ENCODE measurements around the gene PIM3. TPM values are rescaled to one million over a fixed set of nuclear protein-coding genes. Genes with fewer than 3 reads are reported as not detected.
A peak's percentile ranks its signal among the peaks of the same experiment; 100 is the strongest.

PIM3 gene
- total RNA-seq, 4 donors from 2014 or later = 103 to 202 (median 143) TPM

DNA sequence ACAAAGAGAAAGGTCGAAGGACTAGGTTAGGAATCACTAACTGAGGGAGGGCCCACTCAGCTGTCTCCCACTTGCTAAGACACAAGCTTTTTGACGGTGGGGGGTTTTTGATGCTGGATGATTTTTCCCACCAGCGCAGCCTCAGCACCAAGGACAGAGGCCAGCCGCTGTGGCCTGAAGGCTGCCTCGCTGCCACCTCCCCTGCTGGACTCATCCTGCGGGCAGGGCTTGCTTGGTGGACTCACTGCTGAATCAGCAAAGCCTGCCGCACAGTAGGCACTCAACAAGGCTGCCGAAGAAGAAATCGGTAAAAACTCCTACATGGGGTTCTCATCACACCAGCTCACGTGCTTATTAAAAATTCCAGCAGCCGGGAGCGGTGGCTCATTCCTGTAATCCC lies 45.0 kb upstream of the PIM3 start:
- Histone ChIP-seq H3K9me3 (no peaks in the 10 kb centered on the region), H3K27me3 (no peaks in the 10 kb centered on the region), H3K36me3 (peaks cover 26% of the 10 kb centered on the region), H3K4me3 (no peak overlapping the region), H3K4me1 (peaks cover 24% of the 10 kb centered on the region), H3K27ac (no peak overlapping the region)
- no peak for DNase-seq (ENCODE audit: low spot score in 2 of 2)
- TF ChIP-seq POLR2A (IDR thresholded peaks at IDR 0.05) = no peak
- no peak for TF ChIP-seq EP300 (IDR thresholded peaks at IDR 0.05)
- 87% methylated on average over 12 of the region's 12 CpGs for WGBS

DNA sequence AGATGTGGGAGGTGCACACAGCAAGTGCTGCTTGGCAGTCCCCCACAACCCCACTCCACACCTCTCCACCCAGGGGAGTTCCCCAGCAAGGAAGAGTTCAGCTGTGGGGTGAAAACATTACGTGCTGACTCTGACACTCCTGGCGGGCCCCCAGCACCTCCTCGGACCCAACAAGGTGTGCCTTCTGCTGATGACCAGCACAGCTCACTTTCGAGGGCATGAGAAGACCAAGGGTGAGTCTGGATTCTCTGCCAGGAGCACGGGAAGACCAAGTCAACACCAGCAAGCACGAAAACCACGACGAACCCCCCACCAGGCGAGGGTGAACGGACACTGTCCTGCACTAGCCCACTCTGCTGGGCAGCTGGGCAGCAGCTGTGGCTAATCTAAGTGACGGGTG lies 43.7 kb upstream of the PIM3 start:
- Histone ChIP-seq H3K36me3 (peaks cover 24% of the 10 kb centered on the region), H3K4me3 (no peak overlapping the region), H3K27ac (no peak overlapping the region), H3K4me1 (peaks cover 24% of the 10 kb centered on the region), H3K9me3 (no peaks in the 10 kb centered on the region), H3K27me3 (no peaks in the 10 kb centered on the region)
- no peak for DNase-seq (ENCODE audit: low spot score in 2 of 2)
- 89% methylated on average over 11 of the region's 11 CpGs for WGBS
- TF ChIP-seq POLR2AphosphoS5 (IDR thresholded peaks at IDR 0.05) (no peak), EP300 (IDR thresholded peaks at IDR 0.05) (no peak), POLR2A (IDR thresholded peaks at IDR 0.05) (no peak)
- TF ChIP-seq, protein P1, sequence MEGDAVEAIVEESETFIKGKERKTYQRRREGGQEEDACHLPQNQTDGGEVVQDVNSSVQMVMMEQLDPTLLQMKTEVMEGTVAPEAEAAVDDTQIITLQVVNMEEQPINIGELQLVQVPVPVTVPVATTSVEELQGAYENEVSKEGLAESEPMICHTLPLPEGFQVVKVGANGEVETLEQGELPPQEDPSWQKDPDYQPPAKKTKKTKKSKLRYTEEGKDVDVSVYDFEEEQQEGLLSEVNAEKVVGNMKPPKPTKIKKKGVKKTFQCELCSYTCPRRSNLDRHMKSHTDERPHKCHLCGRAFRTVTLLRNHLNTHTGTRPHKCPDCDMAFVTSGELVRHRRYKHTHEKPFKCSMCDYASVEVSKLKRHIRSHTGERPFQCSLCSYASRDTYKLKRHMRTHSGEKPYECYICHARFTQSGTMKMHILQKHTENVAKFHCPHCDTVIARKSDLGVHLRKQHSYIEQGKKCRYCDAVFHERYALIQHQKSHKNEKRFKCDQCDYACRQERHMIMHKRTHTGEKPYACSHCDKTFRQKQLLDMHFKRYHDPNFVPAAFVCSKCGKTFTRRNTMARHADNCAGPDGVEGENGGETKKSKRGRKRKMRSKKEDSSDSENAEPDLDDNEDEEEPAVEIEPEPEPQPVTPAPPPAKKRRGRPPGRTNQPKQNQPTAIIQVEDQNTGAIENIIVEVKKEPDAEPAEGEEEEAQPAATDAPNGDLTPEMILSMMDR (IDR thresholded peaks at IDR 0.05) = no peak

DNA sequence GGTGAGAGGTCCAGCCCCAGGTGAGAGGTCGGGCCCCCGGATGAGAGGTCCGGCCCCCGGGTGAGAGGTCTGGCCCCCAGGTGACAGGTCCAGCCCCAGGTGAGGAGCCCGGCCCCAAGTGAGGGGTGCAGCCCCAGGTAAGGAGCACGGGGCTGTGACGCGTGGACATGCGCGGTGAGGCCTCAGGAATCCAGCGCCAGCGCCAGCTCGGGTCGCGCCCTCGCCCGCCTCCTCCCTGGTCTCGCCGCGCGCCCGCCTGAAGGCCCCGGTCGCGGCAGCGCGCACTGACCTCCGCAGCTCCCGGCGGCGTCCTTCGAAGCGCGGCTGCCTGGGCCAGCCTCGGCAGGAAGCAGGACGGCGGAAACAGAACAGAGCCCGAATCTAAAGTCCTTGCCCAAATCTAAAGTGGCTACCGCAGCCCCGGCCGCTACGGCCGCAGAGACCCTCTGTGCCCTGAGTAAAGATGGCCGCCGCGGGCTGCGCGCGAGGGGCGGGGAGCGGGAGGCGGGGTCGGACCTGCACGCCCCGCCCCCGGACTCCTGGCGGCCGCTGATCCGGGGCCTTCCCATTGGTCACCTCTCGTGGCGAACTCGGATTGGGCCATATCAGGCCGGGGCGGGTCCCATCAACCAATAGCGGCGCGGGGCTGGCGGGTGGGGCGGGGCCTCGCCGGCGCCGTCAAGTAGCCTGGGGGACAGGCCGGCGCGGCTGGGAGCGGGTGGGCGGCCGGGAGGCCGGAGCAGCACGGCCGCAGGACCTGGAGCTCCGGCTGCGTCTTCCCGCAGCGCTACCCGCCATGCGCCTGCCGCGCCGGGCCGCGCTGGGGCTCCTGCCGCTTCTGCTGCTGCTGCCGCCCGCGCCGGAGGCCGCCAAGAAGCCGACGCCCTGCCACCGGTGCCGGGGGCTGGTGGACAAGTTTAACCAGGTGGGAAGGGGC lies 42.3 kb upstream of the PIM3 start, which contains the start of the genes ALG12 and CRELD2:
Gene ALG12 (minus strand): TSS at position 465 of the 937 bp plus-strand sequence. CDS start 4,673 bp downstream, outside the sequence.
Gene CRELD2 (plus strand): TSS at position 661 of the 937 bp plus-strand sequence. CDS start 136 bp downstream, at position 797.
- peak in 1 of 2 donors; percentile 47 for TF ChIP-seq POLR2A (IDR thresholded peaks at IDR 0.05)
- TF ChIP-seq, protein P1 (IDR thresholded peaks at IDR 0.05) = no peak
- TF ChIP-seq POLR2AphosphoS5 (IDR thresholded peaks at IDR 0.05) = peak in 1 of 3 donors; percentile 50
- no peak for TF ChIP-seq EP300 (IDR thresholded peaks at IDR 0.05)
- H3K27ac ChIP-seq = peak within 1 kb of the TSS; percentile 91
- H3K27me3 ChIP-seq = no peaks in the 10 kb centered on the region
- no peaks in the 10 kb centered on the region for H3K9me3 ChIP-seq
- H3K36me3 ChIP-seq = peaks cover 18% of the 10 kb centered on the region
- peak within 1 kb of the TSS; percentile 85 for H3K4me3 ChIP-seq
- peak; percentile 99 for DNase-seq (ENCODE audit: low spot score in 2 of 2)
- peaks cover 24% of the 10 kb centered on the region for H3K4me1 ChIP-seq
- WGBS = under 1% methylated on average over 48 of the region's 103 CpGs

DNA sequence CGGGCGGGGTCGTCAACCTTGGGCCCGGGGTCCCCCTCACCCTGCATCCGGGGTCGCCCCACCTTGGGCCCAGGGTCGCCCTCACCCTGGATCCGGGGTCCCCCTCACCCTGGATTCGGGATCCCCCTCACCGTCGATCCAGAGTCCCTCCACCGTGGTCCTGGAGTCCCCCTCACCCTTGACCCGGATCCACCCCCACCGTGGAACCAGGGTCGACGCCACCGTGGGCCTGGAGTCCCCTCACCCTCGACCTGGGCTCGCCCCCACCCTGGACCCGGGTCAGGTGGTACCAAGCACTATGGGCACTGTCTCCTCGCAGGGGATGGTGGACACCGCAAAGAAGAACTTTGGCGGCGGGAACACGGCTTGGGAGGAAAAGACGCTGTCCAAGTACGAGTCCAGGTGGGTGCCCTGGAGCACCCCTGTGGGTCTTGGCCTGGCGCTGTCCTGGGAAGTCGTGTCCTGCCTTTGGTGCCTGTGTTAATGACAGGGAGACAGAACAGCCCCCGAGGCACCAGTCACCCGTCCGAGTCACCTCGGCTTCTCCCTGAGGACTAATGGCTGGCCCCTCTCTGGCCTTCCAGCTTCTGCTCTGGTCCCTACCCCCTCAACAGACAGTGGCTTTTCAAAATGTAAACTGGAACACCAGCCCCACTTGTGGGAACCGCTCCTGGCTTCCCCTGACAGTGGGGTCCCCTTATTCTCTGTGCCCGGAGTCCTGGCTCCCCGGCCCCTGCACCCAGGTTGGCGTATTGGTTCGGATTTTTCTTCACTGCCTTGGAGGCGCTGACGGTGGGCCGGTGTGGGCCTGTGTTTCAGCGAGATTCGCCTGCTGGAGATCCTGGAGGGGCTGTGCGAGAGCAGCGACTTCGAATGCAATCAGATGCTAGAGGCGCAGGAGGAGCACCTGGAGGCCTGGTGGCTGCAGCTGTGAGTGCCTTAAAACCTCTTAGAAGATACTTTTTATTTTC lies 41.4 kb upstream of the PIM3 start:
- DNase-seq (ENCODE audit: low spot score in 2 of 2) = no peak
- Histone ChIP-seq H3K36me3 (peaks cover 17% of the 10 kb centered on the region), H3K9me3 (no peaks in the 10 kb centered on the region), H3K27me3 (no peaks in the 10 kb centered on the region), H3K4me3 (peak overlapping the region; percentile 85), H3K27ac (peak overlapping the region; percentile 91), H3K4me1 (peaks cover 24% of the 10 kb centered on the region)
- WGBS = 57% methylated on average over 24 of the region's 47 CpGs
- TF ChIP-seq POLR2AphosphoS5 (IDR thresholded peaks at IDR 0.05) (no peak), EP300 (IDR thresholded peaks at IDR 0.05) (no peak), POLR2A (IDR thresholded peaks at IDR 0.05) (no peak)
- TF ChIP-seq, protein P1 (IDR thresholded peaks at IDR 0.05) = no peak

DNA sequence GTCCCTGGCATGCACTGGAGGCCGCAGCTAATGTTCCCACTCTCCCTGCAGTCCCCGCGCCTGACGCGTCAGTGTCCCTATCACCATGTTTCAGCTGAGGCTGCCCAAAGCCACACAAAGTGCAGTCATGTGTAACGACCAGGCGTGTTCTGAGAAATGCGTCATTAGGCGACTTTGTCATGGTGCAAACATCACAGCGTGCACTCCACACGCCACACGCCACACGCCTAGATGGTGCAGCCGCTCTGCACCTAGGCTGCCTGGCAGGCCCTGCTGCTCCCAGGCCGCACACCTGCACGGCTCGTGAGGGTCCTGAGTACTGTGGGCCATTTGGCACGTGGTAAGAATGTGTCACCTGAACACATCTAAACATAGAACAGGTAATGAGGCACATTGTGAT lies 39.7 kb upstream of the PIM3 start:
- Histone ChIP-seq H3K9me3 (no peaks in the 10 kb centered on the region), H3K4me3 (no peak overlapping the region), H3K36me3 (peaks cover 24% of the 10 kb centered on the region), H3K27me3 (no peaks in the 10 kb centered on the region), H3K27ac (no peak overlapping the region), H3K4me1 (peaks cover 24% of the 10 kb centered on the region)
- no peak for TF ChIP-seq POLR2AphosphoS5 (IDR thresholded peaks at IDR 0.05)
- TF ChIP-seq, protein P1 (IDR thresholded peaks at IDR 0.05) = no peak
- no peak for DNase-seq (ENCODE audit: low spot score in 2 of 2)
- 80% methylated on average over 1 of the region's 18 CpGs for WGBS

All from suprapubic skin (tissue), 4 donors.